GM23338 (cell line): ENCODE measurements around the gene DBH. TPM values are rescaled to one million over a fixed set of nuclear protein-coding genes. Genes with fewer than 3 reads are reported as not detected.

Experiments
- ATAC-seq: fragments of 200-7000 bp; cut with Tn5 transposase; 3 replicates; pipeline ENCODE4 v1.9.1; 2020
- DNase-seq: peaks from one replicate; pipeline ENCODE4 v3.0.0-alpha.2; 2015; ENCODE audit warnings: low spot score
- H2AFZ ChIP-seq: fragments of 200-600 bp; sonication (generic); 2 replicates; pipeline ENCODE4 v1.8.0; 2016; ENCODE audit warnings: antibody characterized with exemption, mild to moderate bottlenecking, moderate library complexity
- H3F3A ChIP-seq: fragments of 200-600 bp; sonication (generic); replicated peaks from 2 replicates; pipeline ENCODE4 v1.8.0; 2017; ENCODE audit warnings: antibody characterized with exemption, mixed run types, low read depth
- H3K27ac ChIP-seq: fragments of 200-600 bp; sonication (generic); 2 replicates; pipeline ENCODE4 v1.6.1; 2016; ENCODE audit warnings: low read depth
- H3K27me3 ChIP-seq: fragments of 200-600 bp; sonication (generic); 2 replicates; pipeline ENCODE4 v1.8.0; 2016; ENCODE audit warnings: mild to moderate bottlenecking, mixed run types, moderate library complexity; ENCODE audit not compliant: insufficient read depth
- H3K36me3 ChIP-seq: fragments of 200-600 bp; sonication (generic); 2 replicates; pipeline ENCODE4 v1.8.0; 2016; ENCODE audit warnings: mild to moderate bottlenecking; ENCODE audit not compliant: insufficient read depth
- H3K4me1 ChIP-seq: fragments of 200-600 bp; sonication (generic); 2 replicates; pipeline ENCODE4 v1.8.0; 2016; ENCODE audit warnings: mild to moderate bottlenecking, moderate library complexity; ENCODE audit not compliant: insufficient read depth
- H3K4me2 ChIP-seq: fragments of 200-600 bp; sonication (generic); 2 replicates; pipeline ENCODE4 v1.7.1; 2017; ENCODE audit warnings: mixed run types
- H3K4me3 ChIP-seq: fragments of 200-600 bp; sonication (generic); 2 replicates; pipeline ENCODE4 v1.6.1; 2016; ENCODE audit warnings: mixed run types
- H3K79me2 ChIP-seq: fragments of 200-600 bp; sonication (generic); replicated peaks from 2 replicates; pipeline ENCODE4 v1.8.0; 2017; ENCODE audit warnings: mild to moderate bottlenecking; ENCODE audit not compliant: insufficient read depth
- H3K9me2 ChIP-seq: fragments of 200-600 bp; sonication (generic); 2 replicates; pipeline ENCODE4 v1.8.0; 2017; ENCODE audit not compliant: insufficient read depth
- H4K20me1 ChIP-seq: fragments of 200-600 bp; sonication (generic); replicated peaks from 2 replicates; pipeline ENCODE4 v1.8.0; 2017; ENCODE audit warnings: mild to moderate bottlenecking; ENCODE audit not compliant: insufficient read depth
- H3K27ac Mint-ChIP-seq: 2 replicates; pipeline ENCODE4 v1.8.0; 2020; ENCODE audit warnings: inconsistent platforms, mild to moderate bottlenecking, moderate library complexity, mixed read lengths
- H3K27me3 Mint-ChIP-seq: 3 replicates; pipeline ENCODE4 v1.8.0; 2022; ENCODE audit warnings: low read depth, mild to moderate bottlenecking, moderate library complexity, mixed read lengths, inconsistent platforms; ENCODE audit not compliant: insufficient read depth, poor library complexity
- H3K36me3 Mint-ChIP-seq: 3 replicates; pipeline ENCODE4 v1.8.0; 2021; ENCODE audit warnings: low read depth, mild to moderate bottlenecking, inconsistent platforms, moderate library complexity, mixed read lengths
- H3K4me1 Mint-ChIP-seq: 3 replicates; pipeline ENCODE4 v1.8.0; 2020; ENCODE audit warnings: mild to moderate bottlenecking, inconsistent platforms, mixed read lengths
- H3K4me3 Mint-ChIP-seq: 3 replicates; pipeline ENCODE4 v1.8.0; 2021; ENCODE audit warnings: moderate library complexity, mild to moderate bottlenecking, inconsistent platforms, mixed read lengths
- H3K9me3 Mint-ChIP-seq: 3 replicates; pipeline ENCODE4 v1.8.0; 2020; ENCODE audit warnings: moderate library complexity, mild to moderate bottlenecking, inconsistent platforms, mixed read lengths
- CREB1 ChIP-seq: fragments of 250-450 bp; sonication (Bioruptor Pico); IDR thresholded peaks from 2 replicates; pipeline ENCODE4 v1.5.0; 2020; ENCODE audit warnings: low read depth, mild to moderate bottlenecking, moderate library complexity
- CTCF ChIP-seq, 2 experiments: fragments of 200-600 bp in 1 of 2; sonication (generic) in 1 of 2; conservative IDR thresholded peaks; 2 replicates each; pipeline versions ENCODE4 v1.5.1 to v1.6.1; 2016 to 2017; ENCODE audit warnings: antibody characterized with exemption in 2 of 2, low read depth in 2 of 2, mild to moderate bottlenecking in 2 of 2, moderate library complexity in 1 of 2
- EZH2 ChIP-seq: fragments of 200-600 bp; sonication (generic); IDR thresholded peaks from one replicate; pipeline ENCODE4 v1.8.0; 2017; ENCODE audit warnings: antibody characterized with exemption, mild to moderate bottlenecking, low read depth; ENCODE audit not compliant: unreplicated experiment
- EZH2phosphoT487 ChIP-seq: fragments of 200-600 bp; sonication (generic); IDR thresholded peaks from one replicate; pipeline ENCODE4 v1.8.1; 2018; ENCODE audit warnings: antibody characterized with exemption; ENCODE audit not compliant: unreplicated experiment
- JUNB ChIP-seq: IDR thresholded peaks from one replicate; pipeline ENCODE4 v1.6.1; 2016; ENCODE audit warnings: antibody characterized with exemption; ENCODE audit not compliant: unreplicated experiment
- NANOG ChIP-seq: IDR thresholded peaks from 2 replicates; pipeline ENCODE4 v1.6.1; 2016; ENCODE audit warnings: antibody characterized with exemption, borderline replicate concordance
- POLR2AphosphoS5 ChIP-seq: IDR thresholded peaks from 2 replicates; pipeline ENCODE4 v1.6.1; 2016; ENCODE audit warnings: antibody characterized with exemption, low read depth
- REST ChIP-seq: IDR thresholded peaks from one replicate; pipeline ENCODE4 v1.6.1; 2018; ENCODE audit warnings: antibody characterized with exemption; ENCODE audit not compliant: unreplicated experiment
- STAT1 ChIP-seq: IDR thresholded peaks from one replicate; pipeline ENCODE4 v1.6.1; 2016; ENCODE audit warnings: antibody characterized with exemption; ENCODE audit not compliant: unreplicated experiment
- ZNF114 ChIP-seq: fragments of 250-450 bp; sonication (Bioruptor Pico); IDR thresholded peaks from 2 replicates; pipeline ENCODE4 v1.5.0; 2020; ENCODE audit warnings: mild to moderate bottlenecking, moderate library complexity
- ZNF331 ChIP-seq: fragments of 250-450 bp; sonication (Bioruptor Pico); IDR thresholded peaks from 2 replicates; pipeline ENCODE4 v1.5.0; 2020; ENCODE audit warnings: low read depth, mild to moderate bottlenecking, moderate library complexity
- ZNF462 ChIP-seq: fragments of 250-450 bp; sonication (Bioruptor Pico); IDR thresholded peaks from 2 replicates; pipeline ENCODE4 v1.5.0; 2020; ENCODE audit warnings: mild to moderate bottlenecking, moderate library complexity
- polyA plus RNA-seq: library from polyadenylated mRNA; unstranded; fragments of >200 nt; fragmentation: Nextera tagmentation; extraction: Ambion mirVana; gene quantifications from 2 replicates; pipeline ENCODE4 v1.2.1, GENCODE V29; 2016
- total RNA-seq: library from RNA; depleted of rRNA; stranded (reverse); fragments of >200 nt; shearing (Covaris generic); gene quantifications from 2 replicates; pipeline ENCODE4 v1.2.3, GENCODE V29; 2014
- TF ChIP-seq, protein P1 (sequence below): IDR thresholded peaks from 2 replicates; pipeline ENCODE4 v1.6.1; 2016; ENCODE audit warnings: antibody characterized with exemption

DBH gene
- total and polyA plus RNA-seq, 2 experiments from 2014 or later = 0.08 to 0.24 TPM

- H3K4me3 ChIP-seq = no peak overlapping the region
- H3K27me3 Mint-ChIP-seq = peaks cover 10% of the 10 kb centered on the region
- H3K36me3 ChIP-seq = no peaks in the 10 kb centered on the region
Measured at GRCh38 chr9:133622555-133622954, 13.6 kb upstream of the DBH start.

More at GRCh38 chr9:133622555-133622954, 13.6 kb upstream of the DBH start:
- Histone ChIP-seq H3K4me1 (no peaks in the 10 kb centered on the region), H3K27ac (no peak overlapping the region), H2AFZ (no peak overlapping the region), H3K9me2 (no peaks in the 10 kb centered on the region; the same call in 1 of the 2 replicates), H3F3A (no peaks in the 10 kb centered on the region), H3K27me3 (no peaks in the 10 kb centered on the region), H4K20me1 (no peaks in the 10 kb centered on the region), H3K4me2 (no peak overlapping the region), H3K79me2 (no peaks in the 10 kb centered on the region)
- Mint-ChIP-seq H3K4me1 (peaks cover 5% of the 10 kb centered on the region; the same call in 2 of the 3 replicates), H3K9me3 (peaks cover 21% of the 10 kb centered on the region), H3K36me3 (no peaks in the 10 kb centered on the region; the same call in 2 of the 3 replicates), H3K27ac (no peak overlapping the region), H3K4me3 (no peak overlapping the region)
- no peak for DNase-seq
- no peak for TF ChIP-seq EZH2phosphoT487
- TF ChIP-seq ZNF331 = no peak
- TF ChIP-seq POLR2AphosphoS5 = no peak
- no peak for TF ChIP-seq ZNF114 (CRISPR knock-in tag)
- TF ChIP-seq STAT1 = no peak
- TF ChIP-seq CREB1 (CRISPR knock-in tag) = no peak
- TF ChIP-seq, protein P1, sequence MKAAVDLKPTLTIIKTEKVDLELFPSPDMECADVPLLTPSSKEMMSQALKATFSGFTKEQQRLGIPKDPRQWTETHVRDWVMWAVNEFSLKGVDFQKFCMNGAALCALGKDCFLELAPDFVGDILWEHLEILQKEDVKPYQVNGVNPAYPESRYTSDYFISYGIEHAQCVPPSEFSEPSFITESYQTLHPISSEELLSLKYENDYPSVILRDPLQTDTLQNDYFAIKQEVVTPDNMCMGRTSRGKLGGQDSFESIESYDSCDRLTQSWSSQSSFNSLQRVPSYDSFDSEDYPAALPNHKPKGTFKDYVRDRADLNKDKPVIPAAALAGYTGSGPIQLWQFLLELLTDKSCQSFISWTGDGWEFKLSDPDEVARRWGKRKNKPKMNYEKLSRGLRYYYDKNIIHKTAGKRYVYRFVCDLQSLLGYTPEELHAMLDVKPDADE = no peak
- no peak for TF ChIP-seq CTCF (conservative IDR thresholded peaks at IDR 0.05; ENCODE audit: low read depth in 2 of 2)
- no peak for TF ChIP-seq ZNF462 (CRISPR knock-in tag)
- no peak for TF ChIP-seq JUNB
- no peak for TF ChIP-seq REST
- TF ChIP-seq EZH2 = no peak
- no peak for TF ChIP-seq NANOG
- ATAC-seq = no peak
